HG03175 (cell line): ENCODE results near the gene FAM163B.

Experiments used
- ATAC-seq: cut with Tn5 transposase; IDR thresholded peaks from one replicate; pipeline ENCODE4 v1.9.1; 2021; ENCODE audit warnings: mild to moderate bottlenecking, moderate library complexity; ENCODE audit not compliant: unreplicated experiment

The FAM163B gene

GRCh38 chr9:133616643-133617405 lies 7.6 kb upstream of the FAM163B start:
- no peak for ATAC-seq

- no peak for ATAC-seq
These were observed 6.5 kb upstream of the FAM163B start for GRCh38 chr9:133615606-133616188.

GRCh38 chr9:133615186-133615585 lies 6.0 kb upstream of the FAM163B start:
- ATAC-seq: no peak

GRCh38 chr9:133614678-133615077 lies 5.5 kb upstream of the FAM163B start:
- no peak for ATAC-seq

- ATAC-seq: no peak
These were observed 4.9 kb upstream of the FAM163B start for GRCh38 chr9:133614056-133614455.

GRCh38 chr9:133613432-133613831 lies 4.2 kb upstream of the FAM163B start:
- ATAC-seq: no peak

- ATAC-seq: no peak
These were observed 3.6 kb upstream of the FAM163B start for GRCh38 chr9:133612816-133613215.

GRCh38 chr9:133612051-133612450 lies 2.9 kb upstream of the FAM163B start:
- no peak for ATAC-seq

- no peak for ATAC-seq
These were observed 1.7 kb upstream of the FAM163B start for GRCh38 chr9:133610845-133611244.

GRCh38 chr9:133608889-133609288 lies 300 bp downstream of the FAM163B start:
- ATAC-seq: no peak

- ATAC-seq: no peak
These were observed 807 bp downstream of the FAM163B start for GRCh38 chr9:133608382-133608781.

- no peak for ATAC-seq
These were observed 1.2 kb downstream of the FAM163B start for GRCh38 chr9:133607976-133608375.

- ATAC-seq: no peak
These were observed 1.8 kb downstream of the FAM163B start for GRCh38 chr9:133607381-133607780.

GRCh38 chr9:133606708-133607025 lies 2.5 kb downstream of the FAM163B start:
- no peak for ATAC-seq

GRCh38 chr9:133605856-133606707 lies 3.1 kb downstream of the FAM163B start:
- no peak for ATAC-seq

GRCh38 chr9:133605446-133605845 lies 3.7 kb downstream of the FAM163B start:
- no peak for ATAC-seq

- no peak for ATAC-seq
These were observed 4.3 kb downstream of the FAM163B start for GRCh38 chr9:133604856-133605255.

GRCh38 chr9:133604214-133604613 lies 5.0 kb downstream of the FAM163B start:
- ATAC-seq: no peak

GRCh38 chr9:133603135-133603927 lies 5.9 kb downstream of the FAM163B start:
- no peak for ATAC-seq

GRCh38 chr9:133602277-133602676 lies 6.9 kb downstream of the FAM163B start:
- ATAC-seq: no peak

- ATAC-seq: no peak
These were observed 7.4 kb downstream of the FAM163B start for GRCh38 chr9:133601746-133602145.
